GM18520 (cell line): ENCODE measurements around the gene MECR.
A peak's percentile ranks its signal among the peaks of the same experiment; 100 is the strongest.
"Not testable (repeated sequence)": the region's sequence is repeated elsewhere in the genome, so short reads cannot be mapped to it uniquely, and the experiment has no call there.

Experiments used
- ATAC-seq: cut with Tn5 transposase; IDR thresholded peaks from one replicate; pipeline ENCODE4 v1.9.1; 2021; ENCODE audit not compliant: unreplicated experiment

The MECR gene

GRCh38 chr1:29237129-29237821 is 6.5 kb upstream of the MECR start:
- no peak for ATAC-seq

DNA sequence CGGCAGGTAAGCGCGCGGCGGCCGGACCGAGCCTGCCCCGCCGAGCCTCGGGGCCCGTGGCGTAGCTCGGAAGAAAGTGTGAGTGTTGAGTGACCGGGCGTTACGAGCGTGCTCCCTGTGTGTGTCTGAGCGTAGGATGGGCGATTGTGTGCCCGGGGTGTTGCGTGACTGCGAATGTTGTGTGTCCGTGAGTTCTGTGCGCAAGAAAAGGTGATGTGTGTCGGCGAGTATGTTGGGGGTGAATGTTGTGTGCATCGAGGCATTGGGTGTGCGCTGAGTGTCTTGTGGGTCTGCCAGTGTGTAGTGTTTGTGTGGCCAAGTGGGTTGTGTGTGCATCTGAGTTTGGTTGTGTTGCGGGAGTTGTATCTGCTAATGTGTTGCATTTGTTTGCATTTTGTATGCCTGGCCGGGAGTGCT is 6.0 kb upstream of the MECR start:
- ATAC-seq = no peak

- ATAC-seq = no peak
Observed at GRCh38 chr1:29235955-29236711, 5.4 kb upstream of the MECR start, which contains the start of gene PTPRU. Gene PTPRU (plus strand): TSS chr1:29236522. CDS start chr1:29236645, 123 bp downstream.

- ATAC-seq = not testable (repeated sequence)
Observed at GRCh38 chr1:29234881-29235280, 4.1 kb upstream of the MECR start.

DNA sequence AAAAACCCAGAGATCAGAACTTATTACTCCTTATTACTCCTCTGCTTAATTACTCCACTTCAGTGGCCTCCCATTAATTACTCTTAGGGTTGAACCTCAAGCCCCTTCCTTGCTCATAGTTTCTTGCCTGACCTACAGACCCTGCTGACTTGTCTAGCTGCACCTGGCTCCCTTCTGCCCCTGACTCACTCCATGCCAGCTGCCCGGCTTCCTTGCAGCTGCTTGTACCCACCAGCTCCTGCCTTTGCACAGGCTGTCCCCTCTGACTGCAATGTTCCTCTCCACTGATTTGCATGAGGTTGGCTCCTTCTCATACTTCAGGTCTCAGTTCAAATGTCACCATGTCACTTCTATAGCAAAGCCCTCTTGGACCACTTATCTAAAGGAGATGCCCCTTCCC is 3.7 kb upstream of the MECR start:
- no peak for ATAC-seq

DNA sequence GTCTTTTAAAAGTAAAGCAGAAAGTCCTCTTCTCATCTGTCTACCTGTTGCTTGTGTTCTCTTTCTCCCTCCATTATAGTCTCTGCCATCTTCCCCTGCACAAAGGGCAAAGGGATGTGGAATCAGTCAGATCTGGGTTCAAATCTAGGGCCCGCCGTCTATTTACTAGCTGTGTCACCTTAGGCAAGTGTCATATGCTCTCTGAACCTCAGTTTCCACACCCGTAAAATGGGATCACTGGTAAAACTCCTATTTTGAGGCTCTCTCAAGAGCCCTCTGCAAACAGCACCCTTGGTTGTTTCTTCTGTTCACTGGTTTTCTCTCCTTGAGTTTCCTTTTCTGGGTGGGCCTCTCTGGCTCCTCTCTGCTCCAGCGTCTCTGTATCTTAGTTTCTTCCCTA is 3.0 kb upstream of the MECR start:
- no peak for ATAC-seq

DNA sequence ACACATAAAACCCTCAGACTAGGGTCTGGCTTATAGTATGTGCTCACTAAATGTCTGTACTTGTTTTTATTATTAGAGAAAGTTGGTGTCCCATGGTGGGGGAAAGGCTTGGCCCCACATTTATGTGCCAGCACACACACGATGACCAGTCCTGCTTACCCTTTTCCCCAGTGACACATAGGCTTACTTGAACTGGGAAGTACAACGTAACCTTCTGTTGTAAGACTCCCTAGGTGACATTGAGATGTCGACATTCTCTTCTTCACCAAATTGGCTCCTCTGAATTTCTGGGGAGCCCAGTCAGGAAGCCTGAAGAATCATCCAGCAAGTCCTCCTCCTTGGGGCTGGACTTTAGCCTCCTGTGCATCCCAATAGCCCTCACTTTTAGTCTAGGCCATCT is 1.7 kb upstream of the MECR start:
- no peak for ATAC-seq

GRCh38 chr1:29230204-29230552 is 556 bp downstream of the MECR start:
- ATAC-seq = no peak

- ATAC-seq = no peak
Observed at GRCh38 chr1:29227511-29227910, 3.2 kb downstream of the MECR start.

DNA sequence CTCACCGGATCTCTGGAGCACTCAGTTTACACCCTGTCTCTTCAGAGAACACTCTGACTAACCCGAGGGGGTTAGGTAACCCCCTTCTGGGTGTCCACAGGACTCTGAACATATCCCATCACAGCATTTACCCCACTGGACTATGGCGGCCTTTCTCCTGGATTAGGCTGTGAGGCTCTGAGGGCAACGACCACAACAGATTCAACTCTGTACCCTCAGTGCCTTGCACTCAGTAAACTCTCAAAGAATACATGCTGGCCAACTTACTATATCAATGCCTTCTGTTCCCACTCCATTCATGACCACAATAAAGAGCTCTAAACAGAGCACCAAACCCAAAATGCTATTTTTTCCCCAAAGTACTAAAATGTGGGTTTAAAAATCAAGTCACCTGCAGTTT is 5.4 kb downstream of the MECR start:
- no peak for ATAC-seq

DNA sequence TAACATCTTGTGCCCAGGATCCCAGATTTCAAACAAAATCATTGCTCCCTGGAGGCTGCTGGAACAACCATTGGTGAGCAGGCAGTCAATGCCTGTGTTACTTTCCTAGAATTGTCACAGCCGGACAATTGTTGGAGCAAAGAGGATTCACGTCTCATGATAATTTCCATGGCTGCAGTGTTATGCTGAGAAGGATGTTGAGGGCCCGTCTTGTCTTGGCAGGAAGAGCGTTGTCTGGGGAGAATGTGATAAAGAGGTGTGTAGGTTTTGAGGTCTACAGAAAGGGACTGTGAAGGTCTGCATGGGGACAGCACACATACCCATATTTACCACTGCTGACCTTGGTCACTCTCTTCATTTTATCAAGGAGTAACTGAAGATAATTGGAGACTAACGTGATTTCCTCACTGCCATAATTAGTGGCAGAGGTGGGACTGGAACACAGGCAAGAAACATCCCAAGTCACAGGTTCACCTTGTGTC is 6.3 kb downstream of the MECR start:
- no peak for ATAC-seq

DNA sequence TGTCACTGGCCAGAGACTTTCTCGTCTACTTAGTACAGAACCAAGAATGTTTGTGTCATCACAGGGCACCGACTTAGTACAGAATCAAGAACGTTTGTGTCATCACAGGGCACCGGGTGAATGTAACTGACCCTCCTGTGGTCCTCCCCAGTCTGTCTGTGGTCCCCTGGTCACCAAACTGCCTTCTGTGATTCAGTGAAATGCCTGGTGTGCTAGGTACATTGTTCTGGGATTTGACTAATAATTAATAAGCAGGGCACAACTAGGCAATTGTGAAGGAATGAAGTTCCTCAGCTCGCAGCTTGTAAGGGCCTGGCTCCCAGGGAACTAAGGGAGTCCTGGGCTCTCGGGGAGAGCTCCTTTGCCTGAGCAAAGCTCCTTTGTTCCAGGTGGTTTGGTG is 7.2 kb downstream of the MECR start:
- ATAC-seq = no peak

GRCh38 chr1:29222686-29223085 is 8.0 kb downstream of the MECR start:
- no peak for ATAC-seq

DNA sequence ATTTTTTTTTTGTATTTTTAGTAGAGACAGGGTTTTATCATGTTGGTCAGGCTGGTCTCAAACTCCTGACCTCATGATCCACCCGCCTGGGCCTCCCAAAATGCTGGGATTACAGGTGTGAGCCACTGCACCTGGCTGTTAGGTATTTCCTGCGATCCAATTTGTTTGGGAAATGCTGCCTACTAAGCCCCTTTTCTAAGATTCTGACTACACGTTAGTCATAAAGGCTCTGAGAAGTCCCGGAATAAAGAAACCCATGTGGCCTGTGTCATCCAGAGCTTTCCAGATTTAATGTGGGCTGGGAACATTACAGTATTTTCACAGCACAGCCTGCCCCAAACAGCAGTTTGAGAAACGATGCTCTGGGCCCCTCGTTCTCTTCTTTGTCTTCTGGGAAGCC is 8.5 kb downstream of the MECR start:
- not testable (repeated sequence) for ATAC-seq

DNA sequence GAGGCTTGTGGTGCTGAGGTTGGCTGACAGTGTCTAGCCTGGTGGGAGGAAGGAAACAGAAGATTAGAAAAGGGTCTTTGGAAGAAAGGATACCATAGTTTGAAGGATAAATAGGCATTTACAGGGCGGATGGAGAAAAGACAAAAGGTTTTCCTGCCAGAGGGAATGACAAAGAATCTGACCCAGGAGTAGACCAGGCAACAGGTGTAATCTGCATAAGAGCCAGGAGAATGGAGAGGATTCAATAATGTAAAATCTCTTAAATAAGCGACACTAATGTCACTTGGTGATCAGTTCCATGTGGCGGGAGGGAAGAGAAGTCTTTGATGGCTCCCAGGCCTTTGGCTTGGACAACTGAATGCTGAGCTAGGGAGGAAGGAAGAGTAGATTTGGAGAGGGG is 9.4 kb downstream of the MECR start:
- no peak for ATAC-seq

GRCh38 chr1:29218223-29218622 is 12.5 kb downstream of the MECR start:
- no peak for ATAC-seq

DNA sequence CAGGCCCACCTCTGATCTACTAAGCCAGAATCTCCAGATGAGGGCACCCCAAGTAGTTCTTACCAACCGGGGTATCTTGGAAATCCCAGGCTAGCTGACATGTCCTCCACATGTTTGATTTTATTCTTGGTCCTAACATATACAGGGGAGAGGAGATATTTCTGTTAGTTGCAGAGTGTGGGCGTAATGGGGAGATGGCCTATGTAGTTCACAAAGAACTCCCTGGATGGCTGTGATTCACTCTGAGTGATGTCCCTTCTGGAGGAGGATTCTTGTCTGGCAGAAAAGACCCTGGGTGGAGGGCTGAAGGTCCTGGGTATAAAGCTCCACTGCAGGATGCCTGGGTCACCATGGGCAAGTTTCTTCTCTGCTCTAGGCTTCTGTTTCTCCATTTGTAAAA is 13.1 kb downstream of the MECR start:
- ATAC-seq = no peak

- no peak for ATAC-seq
Observed at GRCh38 chr1:29213055-29213454, 17.7 kb downstream of the MECR start.

- no peak for ATAC-seq
Observed at GRCh38 chr1:29211086-29212030, 19.4 kb downstream of the MECR start.

- ATAC-seq = peak; percentile 76
Observed at GRCh38 chr1:29210278-29211085, 20.3 kb downstream of the MECR start.

DNA sequence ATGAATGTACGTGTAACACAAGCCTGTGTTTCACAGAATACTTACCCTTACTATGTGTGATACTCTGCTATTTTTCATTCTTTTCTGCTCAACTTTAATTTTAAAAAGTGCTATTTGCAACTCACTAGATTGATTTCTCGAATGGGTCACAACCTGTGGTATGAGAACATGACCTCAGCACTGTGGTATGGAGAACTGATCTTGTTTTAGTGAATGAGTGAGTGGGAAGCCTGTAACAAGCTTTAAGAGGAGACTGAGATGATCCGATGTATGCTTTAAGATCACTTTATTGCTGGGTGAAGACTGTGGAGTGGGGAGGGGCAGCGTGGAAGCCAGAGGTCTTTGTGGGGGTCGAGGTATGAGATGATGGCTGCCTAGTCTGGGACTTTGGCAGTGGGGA is 21.6 kb downstream of the MECR start:
- no peak for ATAC-seq
